Measurements from ENCODE around the gene TLR8. TPM values are rescaled to one million over a fixed set of nuclear protein-coding genes. Genes with fewer than 3 reads are reported as not detected.

Gene TLR8
- total RNA-seq, 1 experiment from 2014 or later, result not detected

DNA sequence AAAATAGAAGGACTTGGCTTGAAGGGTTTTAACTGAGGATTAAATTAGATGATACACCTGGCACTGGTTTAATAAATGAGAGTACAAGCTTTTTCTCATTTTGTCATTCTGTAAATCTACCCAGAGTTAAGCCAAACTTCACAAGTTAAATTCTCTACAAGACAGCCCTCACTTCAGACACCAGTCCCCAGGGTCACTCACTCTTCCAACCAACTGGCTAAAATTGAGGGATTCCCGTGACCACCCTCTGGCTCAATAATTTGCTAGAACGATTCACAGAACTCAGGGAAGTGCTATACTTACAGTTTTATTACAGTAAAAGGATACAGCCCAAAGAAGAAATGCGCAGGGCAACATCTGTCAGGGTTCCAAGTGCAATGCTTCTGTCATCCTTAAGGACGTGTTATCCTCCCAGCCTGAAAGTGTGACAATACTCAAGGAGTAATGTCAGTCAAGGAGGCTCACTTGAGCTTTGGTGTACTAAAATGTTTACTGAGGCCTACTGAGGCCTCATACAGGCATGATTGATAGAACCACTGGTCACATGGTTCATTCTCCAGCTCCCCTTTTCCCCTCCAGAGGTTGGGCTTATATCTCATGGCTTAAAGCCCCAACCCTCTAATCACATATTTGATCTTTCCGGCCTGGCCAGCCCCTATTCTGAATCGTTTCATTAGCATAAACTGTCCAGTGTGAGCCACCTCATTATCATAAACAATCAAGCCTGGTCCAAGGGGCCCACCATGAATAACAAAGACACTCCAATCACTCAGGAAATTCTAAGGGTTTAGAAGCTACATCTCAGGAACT is 58.9 kb downstream of the TLR8 start:
- DNase-seq (ENCODE audit: low spot score), result no peak

DNA sequence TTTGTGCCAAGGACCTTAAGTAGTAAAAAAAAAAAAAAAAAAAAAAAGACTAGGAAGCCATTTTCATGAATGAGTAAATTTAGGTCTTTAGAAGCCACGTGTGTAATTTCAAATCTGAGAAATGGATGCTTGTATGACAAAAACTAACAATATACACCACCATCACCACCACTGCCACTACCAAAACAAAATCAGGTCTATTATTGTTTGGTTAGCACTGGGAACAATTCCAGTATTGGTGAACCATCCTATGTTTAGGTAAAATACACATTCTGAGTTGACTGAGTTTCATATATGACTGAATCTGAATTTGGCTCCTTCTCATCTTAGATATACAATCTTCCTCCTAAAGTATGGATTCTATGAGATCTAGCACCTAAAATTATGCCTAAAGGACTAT is 59.7 kb downstream of the TLR8 start:
- DNase-seq (ENCODE audit: low spot score), result no peak

DNA sequence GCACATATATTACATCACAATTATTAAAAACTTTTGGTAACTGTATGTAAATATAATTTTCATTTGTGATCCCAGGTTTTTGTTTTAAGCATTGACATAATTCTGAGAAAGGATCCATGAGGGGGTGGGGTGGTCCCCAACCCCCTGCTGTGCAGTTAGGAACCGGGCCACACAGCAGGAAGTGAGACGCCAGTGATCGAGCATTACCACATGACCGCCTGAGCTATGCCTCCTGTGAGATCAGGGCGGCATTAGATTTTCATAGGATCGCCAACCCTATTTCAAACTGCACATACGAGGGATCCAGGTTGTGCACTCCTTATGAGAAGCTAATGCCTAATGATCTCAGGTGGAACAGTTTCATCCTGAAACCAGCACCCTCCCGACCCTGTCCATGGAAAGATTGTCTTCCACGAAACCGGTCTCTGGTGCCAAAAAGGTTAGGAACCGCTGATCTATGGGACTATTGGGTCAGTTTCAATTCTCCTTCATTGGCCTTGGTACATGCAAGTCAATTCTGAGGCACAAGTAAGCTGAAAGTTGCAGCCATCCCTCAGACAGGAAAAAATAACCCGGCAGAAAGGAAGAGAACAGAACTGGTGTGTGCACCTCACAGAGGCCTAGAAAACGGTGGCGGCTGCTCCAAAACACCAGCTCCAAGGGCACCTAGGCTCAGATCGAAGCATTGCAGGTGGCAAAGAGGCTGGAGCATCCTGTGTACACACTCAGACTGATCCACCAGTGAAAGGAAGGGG is 61.5 kb downstream of the TLR8 start:
- no peak for DNase-seq (ENCODE audit: low spot score)

DNA sequence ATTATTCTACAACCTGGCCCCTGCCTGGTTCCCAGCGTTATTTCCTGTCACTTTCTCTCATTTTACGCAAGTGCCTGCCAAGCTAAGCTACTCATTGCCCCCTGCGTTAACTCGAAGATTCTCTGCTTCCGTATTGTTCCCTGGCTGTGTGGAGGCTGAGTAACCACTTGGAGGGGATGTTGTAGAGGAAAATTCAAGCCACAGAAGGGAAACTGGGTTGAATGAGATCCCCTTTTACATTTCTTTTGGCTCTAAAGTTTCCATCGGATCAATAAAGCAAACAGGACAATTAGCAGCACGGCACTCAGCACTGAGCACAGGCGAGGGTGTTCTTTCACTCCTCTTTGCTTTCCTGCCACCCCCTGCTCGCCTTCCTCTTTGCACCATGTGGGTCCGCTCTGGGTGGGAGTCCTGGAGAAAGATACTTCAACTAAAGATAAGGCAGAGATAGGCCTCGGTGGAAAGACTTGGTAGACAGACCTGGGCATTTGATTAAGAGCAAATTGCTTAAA is 64.3 kb downstream of the TLR8 start:
- no peak for DNase-seq (ENCODE audit: low spot score)

DNA sequence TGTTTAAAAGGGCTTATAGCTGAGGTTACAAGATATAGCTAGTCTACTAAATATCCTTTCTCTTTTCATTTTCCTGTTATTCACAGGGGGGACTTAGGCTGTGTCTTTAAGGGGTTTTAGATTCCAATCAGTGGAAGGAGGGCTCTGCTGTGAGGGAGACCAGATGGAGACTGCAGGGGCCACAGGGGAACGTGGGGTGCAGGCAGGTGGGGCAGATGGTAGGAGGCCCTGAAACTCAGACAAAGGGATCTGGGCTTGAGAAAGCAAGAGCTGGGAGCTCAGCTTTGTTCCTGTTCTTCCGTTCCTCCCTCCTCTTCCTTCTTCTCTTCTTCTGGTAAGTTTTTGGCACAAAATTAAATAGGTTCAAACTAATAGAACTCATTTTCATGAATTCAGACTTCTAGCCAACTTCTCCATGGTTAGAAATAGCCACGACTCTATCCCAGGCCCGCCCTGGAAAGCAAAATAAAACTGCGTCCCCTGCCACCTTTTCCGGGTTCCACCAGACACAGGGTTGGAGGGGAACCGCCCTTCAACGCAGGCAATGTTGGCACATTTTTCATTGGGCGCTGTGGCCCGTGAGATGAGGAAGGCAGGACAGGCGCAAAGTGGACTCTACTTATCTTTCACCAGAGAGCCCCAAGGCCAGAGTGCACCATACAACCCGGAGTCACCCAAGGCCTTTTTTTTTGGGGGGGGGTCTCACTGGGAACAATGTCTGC is 65.0 kb downstream of the TLR8 start:
- DNase-seq (ENCODE audit: low spot score), result no peak

DNA sequence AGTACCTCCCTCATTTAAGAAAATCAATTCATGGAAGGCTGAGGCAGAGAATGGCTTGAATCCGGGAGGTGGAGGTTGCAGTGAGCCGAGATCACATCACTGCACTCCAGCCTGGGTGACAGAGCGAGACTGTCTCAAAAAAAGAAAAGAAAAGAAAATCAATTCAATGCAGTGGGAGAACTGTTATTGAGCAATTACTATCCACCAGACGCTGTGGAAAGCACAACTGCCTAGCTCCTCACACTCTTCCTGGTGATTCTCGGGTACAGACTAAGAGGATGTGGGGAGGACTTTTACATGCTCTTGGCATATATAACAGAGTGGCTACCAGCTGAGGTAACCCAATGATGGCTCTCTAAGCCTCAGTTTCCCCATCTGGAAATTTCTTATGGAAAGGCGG is 65.8 kb downstream of the TLR8 start:
- no peak for DNase-seq (ENCODE audit: low spot score)

Other genes starting within 250 kb of the TLR8 start
- 12.4 and 21.0 TPM in 2 replicates for gene PRPS2, start 115.2 kb upstream of the TLR8 start, total RNA-seq (2014; rRNA removed; shearing (Covaris generic))
- not detected in 2 replicates for gene TLR7, start 39.5 kb upstream of the TLR8 start, total RNA-seq (2014; rRNA removed; shearing (Covaris generic))
- gene TMSB4X, start 68.5 kb downstream of the TLR8 start, total RNA-seq (2014; rRNA removed; shearing (Covaris generic)), result 538 and 675 TPM in 2 replicates
- not detected in 2 replicates for gene FAM9C, start 138.0 kb downstream of the TLR8 start, total RNA-seq (2014; rRNA removed; shearing (Covaris generic))